Measurements from ENCODE around the gene P3R3URF.

The P3R3URF gene

GRCh38 chr1:46130121-46130520 is 46.2 kb downstream of the P3R3URF start:
- peak overlapping the region; percentile 83 for H3K4me3 ChIP-seq (ENCODE audit: low read depth, low read length)
- TF ChIP-seq CTCF (IDR thresholded peaks at IDR 0.05; ENCODE audit: low read depth, low read length, missing control alignments) = peak; percentile 7
- no peak for DNase-seq (ENCODE audit: low read depth)

- no peak overlapping the region for H3K4me3 ChIP-seq (ENCODE audit: low read depth, low read length)
- no peak for DNase-seq (ENCODE audit: low read depth)
- no peak for TF ChIP-seq CTCF (IDR thresholded peaks at IDR 0.05; ENCODE audit: low read depth, low read length, missing control alignments)
These were observed 47.9 kb downstream of the P3R3URF start for GRCh38 chr1:46128344-46128743.
